VCaP (cell line): ENCODE data around the gene TDRD9.

Experiments used
- H3K27ac ChIP-seq: fragments of 450-650 bp; 2 replicates; pipeline ENCODE4 v1.5.1; 2017
- TF ChIP-seq, protein P1 (sequence below): fragments of 450-650 bp; conservative IDR thresholded peaks from 2 replicates; pipeline ENCODE4 v1.5.1; 2017; ENCODE audit warnings: mild to moderate bottlenecking, moderate library complexity

The TDRD9 gene

DNA sequence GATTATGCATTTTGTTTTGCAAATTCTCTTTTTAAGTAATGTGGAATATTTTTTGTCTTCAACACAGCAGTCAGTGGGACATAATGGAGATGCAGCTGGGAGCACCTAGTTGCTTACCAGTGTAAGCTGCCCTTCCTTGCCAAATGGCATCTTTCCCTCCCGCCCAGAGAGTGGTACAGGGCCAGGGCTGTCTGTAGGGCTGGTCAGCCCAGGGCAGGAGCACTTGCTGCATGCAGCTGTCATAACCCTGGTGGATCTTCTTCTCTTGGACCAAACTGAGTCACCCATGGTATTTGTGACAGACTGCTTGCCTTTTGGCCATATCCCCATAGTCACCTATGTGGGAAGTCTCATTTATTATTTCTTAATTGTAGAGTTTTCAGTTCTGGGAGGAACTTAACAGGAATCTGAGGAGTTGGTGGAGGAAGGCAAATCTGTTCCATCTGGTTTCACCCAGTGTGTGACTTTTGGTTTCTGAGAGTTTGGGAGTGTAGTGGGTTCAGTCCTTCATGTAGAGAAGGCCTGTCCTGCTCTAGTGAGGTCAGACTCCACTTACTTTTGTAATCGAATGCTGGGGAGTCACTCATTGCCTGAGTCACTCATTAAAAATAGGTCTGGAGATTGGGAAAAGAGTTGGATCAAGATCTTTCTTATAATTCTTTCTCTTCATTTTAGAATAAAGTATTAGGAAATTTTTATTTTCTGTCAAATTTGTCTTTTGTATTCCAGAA, 95.2 kb downstream of the TDRD9 start:
- no peak overlapping the region for H3K27ac ChIP-seq
- TF ChIP-seq, protein P1, sequence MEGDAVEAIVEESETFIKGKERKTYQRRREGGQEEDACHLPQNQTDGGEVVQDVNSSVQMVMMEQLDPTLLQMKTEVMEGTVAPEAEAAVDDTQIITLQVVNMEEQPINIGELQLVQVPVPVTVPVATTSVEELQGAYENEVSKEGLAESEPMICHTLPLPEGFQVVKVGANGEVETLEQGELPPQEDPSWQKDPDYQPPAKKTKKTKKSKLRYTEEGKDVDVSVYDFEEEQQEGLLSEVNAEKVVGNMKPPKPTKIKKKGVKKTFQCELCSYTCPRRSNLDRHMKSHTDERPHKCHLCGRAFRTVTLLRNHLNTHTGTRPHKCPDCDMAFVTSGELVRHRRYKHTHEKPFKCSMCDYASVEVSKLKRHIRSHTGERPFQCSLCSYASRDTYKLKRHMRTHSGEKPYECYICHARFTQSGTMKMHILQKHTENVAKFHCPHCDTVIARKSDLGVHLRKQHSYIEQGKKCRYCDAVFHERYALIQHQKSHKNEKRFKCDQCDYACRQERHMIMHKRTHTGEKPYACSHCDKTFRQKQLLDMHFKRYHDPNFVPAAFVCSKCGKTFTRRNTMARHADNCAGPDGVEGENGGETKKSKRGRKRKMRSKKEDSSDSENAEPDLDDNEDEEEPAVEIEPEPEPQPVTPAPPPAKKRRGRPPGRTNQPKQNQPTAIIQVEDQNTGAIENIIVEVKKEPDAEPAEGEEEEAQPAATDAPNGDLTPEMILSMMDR = no peak

DNA sequence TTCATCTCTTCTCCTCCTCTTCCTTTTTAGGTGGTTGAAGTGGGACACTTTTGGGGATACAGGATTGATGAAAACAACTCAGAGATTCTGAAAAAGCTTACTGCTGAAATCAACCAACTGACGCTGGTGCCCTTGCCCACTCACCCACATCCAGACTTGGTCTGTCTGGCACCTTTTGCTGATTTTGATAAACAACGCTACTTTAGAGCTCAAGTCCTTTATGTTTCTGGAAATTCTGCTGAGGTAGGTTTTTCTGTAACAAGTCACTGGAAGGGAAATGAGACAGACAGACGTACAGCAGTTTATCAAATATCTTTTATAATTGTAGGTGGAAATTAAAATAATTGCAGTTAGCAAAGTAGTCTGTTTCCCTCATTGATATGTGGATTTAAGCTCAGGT, 97.3 kb downstream of the TDRD9 start:
- TF ChIP-seq, protein P1 = no peak
- H3K27ac ChIP-seq = no peak overlapping the region

DNA sequence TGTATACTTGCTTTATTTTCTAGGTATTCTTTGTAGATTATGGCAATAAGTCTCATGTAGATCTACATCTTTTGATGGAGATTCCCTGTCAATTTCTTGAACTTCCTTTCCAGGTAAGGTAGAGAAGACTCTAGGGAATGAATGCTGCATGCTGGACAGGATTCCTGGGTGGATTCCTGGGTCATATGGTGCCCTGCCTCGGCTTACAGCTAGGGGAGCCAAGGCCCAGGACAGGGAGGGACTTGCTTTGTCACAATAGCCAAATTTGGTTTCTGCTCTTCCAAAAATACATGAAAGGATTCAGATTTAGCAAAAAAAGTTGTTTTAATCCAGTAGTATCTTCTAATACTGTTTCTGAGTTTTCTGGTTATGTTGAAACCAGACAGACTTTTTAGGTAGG, 97.8 kb downstream of the TDRD9 start:
- no peak overlapping the region for H3K27ac ChIP-seq
- TF ChIP-seq, protein P1 = no peak

DNA sequence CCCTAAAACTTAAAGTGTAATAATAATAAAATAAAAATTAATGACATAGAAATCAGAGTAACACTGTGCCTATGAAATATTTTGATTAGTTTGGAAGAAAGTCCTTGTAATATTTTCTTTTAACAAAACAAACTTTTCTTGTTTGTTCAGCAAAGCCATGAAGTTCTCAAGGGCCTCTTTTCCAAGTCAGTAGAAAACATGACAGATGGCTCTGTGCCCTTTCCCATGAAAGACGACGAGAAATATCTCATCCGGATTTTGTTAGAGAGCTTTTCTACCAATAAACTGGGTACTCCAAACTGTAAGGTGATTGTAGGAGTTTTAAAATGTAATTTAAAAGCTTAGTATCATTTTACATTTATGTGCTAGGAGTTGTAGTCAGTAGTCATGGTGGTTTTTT, 102.7 kb downstream of the TDRD9 start:
- TF ChIP-seq, protein P1 = no peak
- H3K27ac ChIP-seq = peak overlapping the region; percentile 79

DNA sequence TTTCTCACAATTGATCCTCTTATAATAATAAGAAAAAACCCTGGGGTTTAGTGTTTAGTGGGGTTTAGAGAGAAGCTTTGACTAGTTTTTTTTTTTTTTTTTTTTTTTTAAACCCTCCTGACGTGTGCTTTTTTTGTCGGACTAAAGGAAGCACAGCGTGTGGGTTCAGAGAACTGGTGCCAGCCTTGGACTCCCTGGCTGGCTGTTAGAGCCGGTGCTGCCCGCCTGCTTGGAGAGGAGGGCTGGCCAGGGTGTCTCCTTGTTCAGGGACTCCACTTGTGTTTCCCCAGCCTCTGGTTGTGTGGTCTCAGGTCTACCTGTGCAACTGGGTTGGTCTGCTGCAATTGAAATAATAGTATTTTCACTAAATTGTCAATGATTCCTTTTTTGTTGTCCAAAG, 103.1 kb downstream of the TDRD9 start:
- H3K27ac ChIP-seq = peak overlapping the region; percentile 79
- TF ChIP-seq, protein P1 = no peak

DNA sequence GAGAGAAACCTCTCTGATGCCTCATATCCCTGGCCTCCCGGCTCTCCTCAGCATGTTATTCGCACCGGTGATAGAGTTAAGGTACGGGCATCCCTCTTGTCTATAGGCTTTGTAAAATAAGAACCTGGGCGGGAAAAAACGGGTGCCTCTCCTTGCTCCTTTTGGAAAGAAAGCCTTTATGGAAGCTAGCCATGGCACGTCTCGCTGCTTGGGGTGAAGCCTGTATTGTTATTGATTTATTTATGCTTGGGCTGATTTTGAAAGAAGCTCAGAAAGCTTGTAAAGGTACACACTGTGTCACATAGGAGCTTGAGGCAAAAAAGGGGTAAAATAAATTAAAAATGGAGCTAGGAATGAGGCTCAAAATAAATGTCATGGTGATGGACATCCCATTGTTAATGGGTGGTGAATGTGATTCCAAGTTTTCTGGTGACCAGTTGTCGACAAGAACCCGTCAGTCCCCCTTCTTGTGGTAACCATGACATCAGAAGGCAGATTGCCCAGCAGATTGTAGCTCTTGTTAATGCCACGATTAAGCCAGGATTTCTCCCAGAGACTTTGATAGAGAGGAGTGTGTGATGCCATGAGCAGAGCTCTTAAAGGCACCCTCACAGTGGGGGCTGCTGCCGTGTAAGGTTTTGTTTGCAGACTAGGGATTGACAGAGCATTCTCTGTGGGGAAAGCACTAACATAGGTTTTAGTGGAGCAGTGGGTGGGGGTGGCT, 106.9 kb downstream of the TDRD9 start:
- no peak overlapping the region for H3K27ac ChIP-seq
- TF ChIP-seq, protein P1 = no peak

DNA sequence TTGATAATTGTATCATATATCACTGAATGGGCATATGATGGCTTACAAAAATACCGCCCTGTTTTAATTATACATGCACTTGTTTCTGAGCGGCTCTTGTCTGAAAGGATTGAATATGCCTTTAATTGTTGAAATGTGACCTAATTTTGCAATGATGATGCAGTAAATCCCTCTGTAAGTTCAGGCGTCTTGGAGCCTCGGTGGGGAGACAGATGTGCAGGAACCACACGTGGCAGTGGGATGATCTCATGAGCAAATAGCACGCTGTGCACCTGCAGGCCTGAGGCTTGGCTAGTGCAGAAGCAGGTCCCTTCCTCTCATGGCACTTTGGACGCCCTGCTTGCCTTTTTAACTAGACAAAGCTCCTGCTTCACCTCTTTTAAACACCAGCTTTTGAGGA, 108.0 kb downstream of the TDRD9 start:
- TF ChIP-seq, protein P1 = no peak
- no peak overlapping the region for H3K27ac ChIP-seq
